PC-3 (cell line): Measurements from ENCODE around the gene NFATC1. TPM values are rescaled to one million over a fixed set of nuclear protein-coding genes. Genes with fewer than 3 reads are reported as not detected.
A peak's percentile ranks its signal among the peaks of the same experiment; 100 is the strongest.

Source experiments
- ATAC-seq: fragments of 200-7000 bp; cut with Tn5 transposase; 2 replicates; pipeline ENCODE4 v1.9.1; 2020; ENCODE audit warnings: mild to moderate bottlenecking, moderate library complexity
- BruUV-seq: library from RNA; stranded (reverse); fragments of 400-500 nt; replicated peaks from 2 replicates; lab custom pipeline; 2021; lab: Mats Ljungman, UMichigan
- CTCF ChIA-PET: fragments of 300-600 bp; sonication (Branson Sonifier 250); formaldehyde crosslinking; loops from one replicate; lab custom pipeline; 2022; ENCODE audit warnings: antibody characterized with exemption; lab: Charles Lee
- POLR2A ChIA-PET: fragments of 300-600 bp; sonication (Branson Sonifier 250); formaldehyde crosslinking; loops from one replicate; lab custom pipeline; 2022; ENCODE audit warnings: antibody characterized with exemption; ENCODE audit not compliant: unreplicated experiment; lab: Charles Lee
- DNase-seq: peaks from one replicate; pipeline ENCODE4 v3.0.0-alpha.2; 2015
- H2AFZ ChIP-seq: fragments of 300-600 bp; sonication (generic); 2 replicates; pipeline ENCODE4 v1.6.0; 2016; ENCODE audit warnings: antibody characterized with exemption, low read length
- H3F3A ChIP-seq: fragments of 300-600 bp; sonication (generic); one replicate; pipeline ENCODE4 v1.6.0; 2017; ENCODE audit warnings: antibody characterized with exemption, low read length, control low read depth, mild to moderate bottlenecking; ENCODE audit not compliant: unreplicated experiment
- H3K27ac ChIP-seq: fragments of 300-600 bp; sonication (generic); 2 replicates; pipeline ENCODE4 v1.5.1; 2016; ENCODE audit warnings: mild to moderate bottlenecking, low read length
- H3K27me3 ChIP-seq: fragments of 300-600 bp; sonication (generic); 2 replicates; pipeline ENCODE4 v1.6.1; 2016; ENCODE audit warnings: low read length, mixed read lengths
- H3K36me3 ChIP-seq: fragments of 300-600 bp; sonication (generic); 2 replicates; pipeline ENCODE4 v1.6.1; 2016; ENCODE audit warnings: low read depth, mixed run types, low read length, mixed read lengths
- H3K4me1 ChIP-seq: fragments of 300-600 bp; sonication (generic); 2 replicates; pipeline ENCODE4 v1.5.1; 2016; ENCODE audit warnings: low read length; ENCODE audit not compliant: insufficient read depth
- H3K4me2 ChIP-seq: fragments of 300-600 bp; sonication (generic); 2 replicates; pipeline ENCODE4 v1.6.0; 2016; ENCODE audit warnings: low read length
- H3K4me3 ChIP-seq: fragments of 300-600 bp; sonication (generic); 2 replicates; pipeline ENCODE4 v1.5.1; 2016; ENCODE audit warnings: mild to moderate bottlenecking, low read length, mixed read lengths
- H3K79me2 ChIP-seq: fragments of 300-600 bp; sonication (generic); 2 replicates; pipeline ENCODE4 v1.6.1; 2017; ENCODE audit warnings: low read length, mixed read lengths
- H3K9ac ChIP-seq: fragments of 300-600 bp; sonication (generic); 2 replicates; pipeline ENCODE4 v1.6.0; 2016; ENCODE audit warnings: mild to moderate bottlenecking, low read length
- H3K9me2 ChIP-seq: fragments of 300-600 bp; sonication (generic); replicated peaks from 2 replicates; pipeline ENCODE4 v1.6.1; 2016; ENCODE audit warnings: mixed run types, low read length, mixed read lengths
- H3K9me3 ChIP-seq: fragments of 300-600 bp; sonication (generic); 2 replicates; pipeline ENCODE4 v1.6.1; 2016; ENCODE audit warnings: low read length, mixed read lengths
- H4K20me1 ChIP-seq: fragments of 300-600 bp; sonication (generic); 2 replicates; pipeline ENCODE4 v1.6.1; 2016; ENCODE audit warnings: low read length, mixed read lengths
- CTCF ChIP-seq: fragments of 300-600 bp; sonication (generic); conservative IDR thresholded peaks from 2 replicates; pipeline ENCODE4 v1.5.1; 2017; ENCODE audit warnings: antibody characterized with exemption, low read depth, mild to moderate bottlenecking, low read length
- EZH2 ChIP-seq: fragments of 300-600 bp; sonication (generic); IDR thresholded peaks from one replicate; pipeline ENCODE4 v1.6.1; 2017; ENCODE audit warnings: antibody characterized with exemption, mild to moderate bottlenecking, low read length; ENCODE audit not compliant: unreplicated experiment
- EZH2phosphoT487 ChIP-seq: fragments of 300-600 bp; sonication (generic); IDR thresholded peaks from 2 replicates; pipeline ENCODE4 v1.6.1; 2018; ENCODE audit warnings: mild to moderate bottlenecking, antibody characterized with exemption, low read length, borderline replicate concordance
- intact Hi-C: fragments of 100-400 bp; cut with micrococcal nuclease; formaldehyde crosslinking; loops from 2 replicates; pipeline ENCODE4 v1.9.0; 2023
- total RNA-seq: library from RNA; depleted of rRNA; stranded (reverse); fragments of >200 nt; gene quantifications from 2 replicates; pipeline ENCODE4 v1.2.3, GENCODE V29; 2014

Gene NFATC1
- total RNA-seq, 1 experiment from 2014 or later = 5.9 TPM

GRCh38 chr18:79384151-79384807 lies 11.5 kb upstream of the NFATC1 start:
- CTCF ChIA-PET = no interaction called here
- Histone ChIP-seq H3K27me3 (no peaks in the 10 kb centered on the region), H3F3A (no peaks in the 10 kb centered on the region), H4K20me1 (no peaks in the 10 kb centered on the region), H3K79me2 (no peaks in the 10 kb centered on the region), H3K27ac (no peak overlapping the region), H3K9ac (no peak overlapping the region), H3K4me1 (peaks cover 2% of the 10 kb centered on the region; the same call in 1 of the 2 replicates), H3K9me3 (no peaks in the 10 kb centered on the region), H3K9me2 (no peaks in the 10 kb centered on the region), H2AFZ (no peak overlapping the region), H3K4me2 (no peak overlapping the region), H3K36me3 (no peaks in the 10 kb centered on the region), H3K4me3 (no peak overlapping the region)
- ATAC-seq (peak; percentile 27), DNase-seq (peak; percentile 9)
- POLR2A ChIA-PET = no interaction called here
- BruUV-seq = no TSS peak
- intact Hi-C loops = loop anchor here (5.0 kb wide), 1 partner anchor 63 kb away; no protein-coding TSS in a partner anchor
- no peak for TF ChIP-seq EZH2
- no peak for TF ChIP-seq CTCF
- TF ChIP-seq EZH2phosphoT487 = no peak

GRCh38 chr18:79384834-79385233 lies 10.9 kb upstream of the NFATC1 start:
- CTCF ChIA-PET = no interaction called here
- BruUV-seq = no TSS peak
- DNase-seq = no peak
- Histone ChIP-seq H3K4me1 (no peaks in the 10 kb centered on the region), H3K27ac (no peak overlapping the region), H3K4me3 (no peak overlapping the region), H3K9me3 (no peaks in the 10 kb centered on the region), H3K36me3 (no peaks in the 10 kb centered on the region), H3K27me3 (no peaks in the 10 kb centered on the region), H3K4me2 (no peak overlapping the region), H3K9me2 (no peaks in the 10 kb centered on the region), H4K20me1 (no peaks in the 10 kb centered on the region), H3K79me2 (no peaks in the 10 kb centered on the region), H3F3A (no peaks in the 10 kb centered on the region), H3K9ac (no peak overlapping the region), H2AFZ (no peak overlapping the region)
- POLR2A ChIA-PET = no interaction called here
- TF ChIP-seq EZH2 (no peak), CTCF (no peak), EZH2phosphoT487 (no peak)
- no peak for ATAC-seq
- intact Hi-C loops = loop anchor here (5.0 kb wide), 1 partner anchor 62 kb away; no protein-coding TSS in a partner anchor

- ChIA-PET CTCF (no interaction called here), POLR2A (no interaction called here)
- Histone ChIP-seq H3K79me2 (no peaks in the 10 kb centered on the region), H3K9me3 (no peaks in the 10 kb centered on the region), H3F3A (no peaks in the 10 kb centered on the region), H2AFZ (no peak overlapping the region), H3K27ac (no peak overlapping the region), H3K36me3 (no peaks in the 10 kb centered on the region), H3K4me3 (no peak overlapping the region), H3K27me3 (no peaks in the 10 kb centered on the region), H3K9ac (no peak overlapping the region), H3K4me1 (no peaks in the 10 kb centered on the region), H3K4me2 (no peak overlapping the region), H4K20me1 (no peaks in the 10 kb centered on the region), H3K9me2 (no peaks in the 10 kb centered on the region)
- ATAC-seq (no peak), DNase-seq (no peak)
- no peak for TF ChIP-seq EZH2
- no peak for TF ChIP-seq EZH2phosphoT487
- intact Hi-C loops = no loop called here
- BruUV-seq = no TSS peak
These were observed 10.4 kb upstream of the NFATC1 start for GRCh38 chr18:79385326-79385707.
